ENCODE data around the gene XRCC3. TPM values are rescaled to one million over a fixed set of nuclear protein-coding genes. Genes with fewer than 3 reads are reported as not detected.

XRCC3 gene
- total RNA-seq, 1 experiment from 2014 or later, result 61.3 TPM

GRCh38 chr14:103683139-103683538 is 32.1 kb downstream of the XRCC3 start:
- BruUV-seq (replicated peaks), result no TSS peak
- Histone ChIP-seq H4K20me1 (ENCODE audit: low read length) (0 out of 2 replicates have a peak, but pooled peaks cover 4% of the 10 kb centered on the region), H3K9me3 (ENCODE audit: low read length) (no peaks in the 10 kb centered on the region), H3K27ac (ENCODE audit: low read length) (no peak overlapping the region), H3F3A (ENCODE audit: low read length, unreplicated experiment) (peaks cover 4% of the 10 kb centered on the region), H3K9ac (ENCODE audit: low read length) (no peak overlapping the region), H3K4me3 (ENCODE audit: low read length) (no peak overlapping the region), H2AFZ (ENCODE audit: low read length) (no peak overlapping the region), H3K36me3 (ENCODE audit: low read depth, low read length) (peaks cover 79% of the 10 kb centered on the region), H3K27me3 (ENCODE audit: low read length) (no peaks in the 10 kb centered on the region), H3K79me2 (ENCODE audit: low read length) (no peaks in the 10 kb centered on the region; the same call in 1 of the 2 replicates), H3K9me2 (replicated peaks; ENCODE audit: low read length) (no peaks in the 10 kb centered on the region), H3K4me2 (ENCODE audit: low read length) (no peak overlapping the region), H3K4me1 (ENCODE audit: insufficient read depth, low read length) (no peaks in the 10 kb centered on the region)
- ChIA-PET CTCF (no interaction called here), POLR2A (ENCODE audit: unreplicated experiment) (interaction anchor here (0.7 kb wide), 1 partner anchor 70 kb away, joined by 3 read pairs; no protein-coding TSS in a partner anchor)
- TF ChIP-seq CTCF (conservative IDR thresholded peaks at IDR 0.05; ENCODE audit: low read depth, low read length) (no peak), EZH2phosphoT487 (IDR thresholded peaks at IDR 0.05; ENCODE audit: borderline replicate concordance, low read length) (no peak), EZH2 (IDR thresholded peaks at IDR 0.05; ENCODE audit: low read length, unreplicated experiment) (no peak)
- intact Hi-C loops (cut with micrococcal nuclease), result no loop called here
- ATAC-seq (no peak), DNase-seq (no peak)

- DNase-seq, result no peak
- no peaks in the 10 kb centered on the region for H3K27me3 ChIP-seq (ENCODE audit: low read length)
- no peaks in the 10 kb centered on the region for H3F3A ChIP-seq (ENCODE audit: low read length, unreplicated experiment)
- intact Hi-C loops (cut with micrococcal nuclease), result no loop called here
- H3K9me2 ChIP-seq (replicated peaks; ENCODE audit: low read length), result no peaks in the 10 kb centered on the region
- no peak overlapping the region for H3K4me2 ChIP-seq (ENCODE audit: low read length)
- H3K9me3 ChIP-seq (ENCODE audit: low read length), result no peaks in the 10 kb centered on the region
- peaks cover 72% of the 10 kb centered on the region for H3K36me3 ChIP-seq (ENCODE audit: low read depth, low read length)
- no peak overlapping the region for H3K9ac ChIP-seq (ENCODE audit: low read length)
- ATAC-seq, result no peak
- H3K79me2 ChIP-seq (ENCODE audit: low read length), result no peaks in the 10 kb centered on the region; the same call in 1 of the 2 replicates
- CTCF ChIA-PET, result interaction anchor here (0.6 kb wide), 1 partner anchor 1145 kb away, joined by 3 read pairs; no protein-coding TSS in a partner anchor
- H2AFZ ChIP-seq (ENCODE audit: low read length), result no peak overlapping the region
- no TSS peak for BruUV-seq (replicated peaks)
- TF ChIP-seq EZH2 (IDR thresholded peaks at IDR 0.05; ENCODE audit: low read length, unreplicated experiment) (no peak), CTCF (conservative IDR thresholded peaks at IDR 0.05; ENCODE audit: low read depth, low read length) (no peak), EZH2phosphoT487 (IDR thresholded peaks at IDR 0.05; ENCODE audit: borderline replicate concordance, low read length) (no peak)
- no peak overlapping the region for H3K27ac ChIP-seq (ENCODE audit: low read length)
- POLR2A ChIA-PET (ENCODE audit: unreplicated experiment), result interaction anchor here (0.7 kb wide), 1 partner anchor 49 kb away, joined by 3 read pairs; no protein-coding TSS in a partner anchor
- H4K20me1 ChIP-seq (ENCODE audit: low read length), result no peaks in the 10 kb centered on the region
- H3K4me3 ChIP-seq (ENCODE audit: low read length), result no peak overlapping the region
- peaks cover 5% of the 10 kb centered on the region; the same call in 1 of the 2 replicates for H3K4me1 ChIP-seq (ENCODE audit: insufficient read depth, low read length)
These were observed 34.6 kb downstream of the XRCC3 start for GRCh38 chr14:103680491-103681231.

- no peaks in the 10 kb centered on the region for H3K9me3 ChIP-seq (ENCODE audit: low read length)
- H3K27me3 ChIP-seq (ENCODE audit: low read length), result no peaks in the 10 kb centered on the region
- no peak overlapping the region for H2AFZ ChIP-seq (ENCODE audit: low read length)
- H3K27ac ChIP-seq (ENCODE audit: low read length), result no peak overlapping the region
- peak; percentile 23 for DNase-seq
- CTCF ChIA-PET, result no interaction called here
- no peak overlapping the region for H3K4me3 ChIP-seq (ENCODE audit: low read length)
- no peaks in the 10 kb centered on the region for H3F3A ChIP-seq (ENCODE audit: low read length, unreplicated experiment)
- POLR2A ChIA-PET (ENCODE audit: unreplicated experiment), result no interaction called here
- peaks cover 71% of the 10 kb centered on the region for H3K36me3 ChIP-seq (ENCODE audit: low read depth, low read length)
- H4K20me1 ChIP-seq (ENCODE audit: low read length), result no peaks in the 10 kb centered on the region
- H3K4me1 ChIP-seq (ENCODE audit: insufficient read depth, low read length), result peaks cover 5% of the 10 kb centered on the region; the same call in 1 of the 2 replicates
- intact Hi-C loops (cut with micrococcal nuclease), result loop anchor here (5.0 kb wide), 1 partner anchor 107 kb away; no protein-coding TSS in a partner anchor
- no peaks in the 10 kb centered on the region; the same call in 1 of the 2 replicates for H3K79me2 ChIP-seq (ENCODE audit: low read length)
- H3K9me2 ChIP-seq (replicated peaks; ENCODE audit: low read length), result no peaks in the 10 kb centered on the region
- no peak overlapping the region for H3K9ac ChIP-seq (ENCODE audit: low read length)
- TF ChIP-seq CTCF (conservative IDR thresholded peaks at IDR 0.05; ENCODE audit: low read depth, low read length), result peak; percentile 76
- TF ChIP-seq EZH2 (IDR thresholded peaks at IDR 0.05; ENCODE audit: low read length, unreplicated experiment), result no peak
- TF ChIP-seq EZH2phosphoT487 (IDR thresholded peaks at IDR 0.05; ENCODE audit: borderline replicate concordance, low read length), result no peak
- ATAC-seq, result no peak; the same call in 1 of the 2 replicates
- no peak overlapping the region for H3K4me2 ChIP-seq (ENCODE audit: low read length)
- BruUV-seq (replicated peaks), result no TSS peak
These were observed 35.9 kb downstream of the XRCC3 start for GRCh38 chr14:103679351-103679750.
